Mammary epithelial cell (primary cell): Measurements from ENCODE around the gene CRTC2.
"Not testable (repeated sequence)": the region's sequence is repeated elsewhere in the genome, so short reads cannot be mapped to it uniquely, and the experiment has no call there.

Source experiments
- CTCF ChIP-seq, 2 donors: IDR thresholded peaks in 1 of 2; conservative IDR thresholded peaks in 1 of 2; 2 replicates each; pipeline ENCODE4 v1.5.1; 2011 to 2012; ENCODE audit warnings: inconsistent platforms in 2 of 2, low read length in 2 of 2, mild to moderate bottlenecking in 2 of 2, control low read depth in 1 of 2, low read depth in 1 of 2; ENCODE audit not compliant: insufficient read depth in 1 of 2; ENCODE audit errors: extremely low read depth in 1 of 2
- EZH2 ChIP-seq: IDR thresholded peaks from 2 replicates; pipeline ENCODE4 v1.6.1; 2012; ENCODE audit warnings: low read length, inconsistent platforms, borderline replicate concordance

- not testable (repeated sequence) for TF ChIP-seq CTCF (conservative IDR thresholded peaks at IDR 0.05 in 1 of 2, IDR thresholded peaks at IDR 0.05 in 1 of 2; ENCODE audit: extremely low read depth in 1 of 2, insufficient read depth in 1 of 2, low read depth in 1 of 2, low read length in 2 of 2); EZH2
Observed at GRCh38 chr1:153996882-153997281, 38.5 kb upstream of the CRTC2 start.
